OCI-LY7 (cell line): ENCODE measurements around the gene TXN2. TPM values are rescaled to one million over a fixed set of nuclear protein-coding genes. Genes with fewer than 3 reads are reported as not detected.
A peak's percentile ranks its signal among the peaks of the same experiment; 100 is the strongest.

Source experiments
- BruUV-seq: library from RNA; stranded (reverse); fragments of 400-500 nt; replicated peaks from 2 replicates; lab custom pipeline; 2021; lab: Mats Ljungman, UMichigan
- CTCF ChIA-PET: fragments of 300-600 bp; sonication (Branson Sonifier 250); formaldehyde crosslinking; loops from one replicate; lab custom pipeline; 2022; ENCODE audit warnings: antibody characterized with exemption; ENCODE audit not compliant: unreplicated experiment; lab: Charles Lee
- POLR2A ChIA-PET: fragments of 300-600 bp; sonication (Branson Sonifier 250); formaldehyde crosslinking; loops from one replicate; lab custom pipeline; 2022; ENCODE audit warnings: antibody characterized with exemption; lab: Charles Lee
- DNase-seq: peaks from one replicate; pipeline ENCODE4 v3.0.0-alpha.2; 2015; ENCODE audit warnings: low spot score
- H2AFZ ChIP-seq: fragments of 200-600 bp; sonication (generic), shearing (Covaris generic); 2 replicates; pipeline ENCODE4 v1.6.1; 2014; ENCODE audit warnings: mild to moderate bottlenecking, antibody characterized with exemption, low read length, moderate library complexity
- H3K27ac ChIP-seq: fragments of 200-600 bp; sonication (generic); 2 replicates; pipeline ENCODE4 v1.5.1; 2014; ENCODE audit warnings: mixed run types, low read depth, mild to moderate bottlenecking, moderate library complexity, low read length, inconsistent platforms; ENCODE audit not compliant: poor library complexity, severe bottlenecking
- H3K36me3 ChIP-seq: fragments of 200-600 bp; sonication (generic); 2 replicates; pipeline ENCODE4 v1.6.1; 2014; ENCODE audit warnings: mild to moderate bottlenecking, antibody characterized with exemption, low read length, moderate library complexity, mixed read lengths; ENCODE audit not compliant: insufficient read depth
- H3K4me1 ChIP-seq: fragments of 200-600 bp; sonication (generic); 2 replicates; pipeline ENCODE4 v1.5.1; 2014; ENCODE audit warnings: mild to moderate bottlenecking, low read length; ENCODE audit not compliant: insufficient read depth, poor library complexity, severe bottlenecking
- H3K4me2 ChIP-seq: fragments of 200-600 bp; sonication (generic); 2 replicates; pipeline ENCODE4 v1.6.1; 2014; ENCODE audit warnings: mild to moderate bottlenecking, low read length
- H3K4me3 ChIP-seq: fragments of 200-600 bp; sonication (generic); 2 replicates; pipeline ENCODE4 v1.5.1; 2014; ENCODE audit warnings: mild to moderate bottlenecking, low read depth, low read length; ENCODE audit not compliant: poor library complexity, severe bottlenecking
- H3K79me2 ChIP-seq: fragments of 200-600 bp; sonication (generic); 2 replicates; pipeline ENCODE4 v1.6.1; 2016; ENCODE audit warnings: low read depth, mild to moderate bottlenecking, low read length, moderate library complexity, mixed read lengths; ENCODE audit not compliant: insufficient read depth
- H3K9me2 ChIP-seq: fragments of 200-600 bp; sonication (generic); 2 replicates; pipeline ENCODE4 v1.6.1; 2016; ENCODE audit warnings: mild to moderate bottlenecking, low read length, mixed read lengths; ENCODE audit not compliant: insufficient read depth
- H3K9me3 ChIP-seq: fragments of 200-600 bp; sonication (generic); 2 replicates; pipeline ENCODE4 v1.6.1; 2014; ENCODE audit warnings: mild to moderate bottlenecking, mixed run types, low read length, mixed read lengths
- H4K20me1 ChIP-seq: fragments of 200-600 bp; sonication (generic); 2 replicates; pipeline ENCODE4 v1.6.1; 2014; ENCODE audit warnings: mild to moderate bottlenecking, antibody characterized with exemption, low read length, moderate library complexity, mixed read lengths; ENCODE audit not compliant: insufficient read depth
- EZH2phosphoT487 ChIP-seq: fragments of 200-600 bp; sonication (generic); IDR thresholded peaks from 2 replicates; pipeline ENCODE4 v1.6.1; 2018; ENCODE audit warnings: low read depth, borderline replicate concordance, mild to moderate bottlenecking, mixed run types, antibody characterized with exemption, low read length, moderate library complexity, mixed read lengths
- intact Hi-C: fragments of 100-400 bp; cut with micrococcal nuclease; formaldehyde crosslinking; loops from one replicate; pipeline ENCODE4 v1.10.0; 2022; ENCODE audit not compliant: unreplicated experiment
- total RNA-seq, 2 experiments: library from RNA; depleted of rRNA in 1 of 2; stranded (reverse); fragments of >200 nt in 1 of 2; shearing (Covaris generic) in 1 of 2; gene quantifications; 2 replicates each; pipeline ENCODE4 v1.2.3, GENCODE V29; 2014 to 2022
- TF ChIP-seq, protein P1 (sequence below): fragments of 200-600 bp; sonication (generic); conservative IDR thresholded peaks from 2 replicates; pipeline ENCODE4 v1.5.1; 2014; ENCODE audit warnings: mild to moderate bottlenecking, antibody characterized with exemption, low read length, moderate library complexity, mixed read lengths

Gene TXN2
- total RNA-seq, 2 experiments from 2014 or later = 33.4 to 94.2 TPM

DNA sequence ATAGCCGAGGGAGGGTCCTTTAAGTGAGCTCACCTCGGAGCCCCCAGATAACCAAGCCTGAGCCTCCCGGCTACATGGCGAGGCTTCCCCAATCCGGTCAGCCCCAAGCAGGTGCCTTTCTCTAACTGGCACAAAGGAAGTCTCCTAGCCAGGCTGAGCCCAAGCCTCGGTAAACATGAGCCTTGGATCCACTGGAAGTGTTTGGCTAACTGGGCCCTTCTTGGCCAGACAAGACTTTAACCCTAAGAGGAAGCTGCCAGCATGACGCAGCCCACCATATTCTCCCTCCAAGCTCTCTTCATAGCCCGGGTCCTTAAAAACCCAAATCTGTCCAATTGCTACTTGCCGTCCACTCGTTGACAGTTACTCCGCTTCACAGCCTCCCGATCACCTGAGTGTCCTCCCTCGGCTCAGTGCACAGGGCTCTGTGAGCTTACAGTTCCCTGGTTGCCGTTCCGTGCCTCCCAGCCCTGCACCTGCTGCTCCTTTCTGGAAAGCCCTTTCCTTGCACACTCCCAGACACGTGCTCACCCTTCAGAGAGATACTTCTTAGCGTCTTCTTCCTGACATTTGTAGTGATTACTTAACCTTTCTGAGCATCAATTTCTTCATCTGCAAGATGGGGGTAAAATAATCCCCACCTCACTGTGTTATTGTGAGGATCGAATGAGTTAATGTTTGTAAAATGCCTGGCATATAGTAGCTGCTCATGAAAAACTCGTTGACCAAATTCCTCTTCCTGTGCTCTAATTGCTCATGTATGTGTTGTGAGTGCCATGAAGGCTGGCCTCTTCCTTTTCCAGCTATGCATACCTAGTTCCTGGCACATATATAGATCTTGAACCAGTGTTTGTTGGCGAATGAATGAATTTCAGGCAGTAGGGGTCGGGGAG lies 25.6 kb downstream of the TXN2 start:
- BruUV-seq = no TSS peak
- Histone ChIP-seq H2AFZ (peak overlapping the region; percentile 91), H3K27ac (peak overlapping the region; percentile 68), H3K36me3 (no peaks in the 10 kb centered on the region), H3K9me2 (no peaks in the 10 kb centered on the region), H3K4me1 (peaks cover 46% of the 10 kb centered on the region), H3K79me2 (no peaks in the 10 kb centered on the region), H4K20me1 (no peaks in the 10 kb centered on the region), H3K9me3 (no peaks in the 10 kb centered on the region), H3K4me2 (peak overlapping the region; percentile 83), H3K4me3 (peak overlapping the region; percentile 63)
- intact Hi-C loops = loop anchor here (1.0 to 2.0 kb wide), 3 partner anchors 51 to 125 kb away; no protein-coding TSS in a partner anchor
- POLR2A ChIA-PET = no interaction called here
- no peak for DNase-seq
- TF ChIP-seq, protein P1, sequence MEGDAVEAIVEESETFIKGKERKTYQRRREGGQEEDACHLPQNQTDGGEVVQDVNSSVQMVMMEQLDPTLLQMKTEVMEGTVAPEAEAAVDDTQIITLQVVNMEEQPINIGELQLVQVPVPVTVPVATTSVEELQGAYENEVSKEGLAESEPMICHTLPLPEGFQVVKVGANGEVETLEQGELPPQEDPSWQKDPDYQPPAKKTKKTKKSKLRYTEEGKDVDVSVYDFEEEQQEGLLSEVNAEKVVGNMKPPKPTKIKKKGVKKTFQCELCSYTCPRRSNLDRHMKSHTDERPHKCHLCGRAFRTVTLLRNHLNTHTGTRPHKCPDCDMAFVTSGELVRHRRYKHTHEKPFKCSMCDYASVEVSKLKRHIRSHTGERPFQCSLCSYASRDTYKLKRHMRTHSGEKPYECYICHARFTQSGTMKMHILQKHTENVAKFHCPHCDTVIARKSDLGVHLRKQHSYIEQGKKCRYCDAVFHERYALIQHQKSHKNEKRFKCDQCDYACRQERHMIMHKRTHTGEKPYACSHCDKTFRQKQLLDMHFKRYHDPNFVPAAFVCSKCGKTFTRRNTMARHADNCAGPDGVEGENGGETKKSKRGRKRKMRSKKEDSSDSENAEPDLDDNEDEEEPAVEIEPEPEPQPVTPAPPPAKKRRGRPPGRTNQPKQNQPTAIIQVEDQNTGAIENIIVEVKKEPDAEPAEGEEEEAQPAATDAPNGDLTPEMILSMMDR = no peak
- no peak for TF ChIP-seq EZH2phosphoT487
- CTCF ChIA-PET = interaction anchor here (0.9 kb wide), 2 partner anchors 15 to 91 kb away, joined by 3 read pairs; no protein-coding TSS in a partner anchor

DNA sequence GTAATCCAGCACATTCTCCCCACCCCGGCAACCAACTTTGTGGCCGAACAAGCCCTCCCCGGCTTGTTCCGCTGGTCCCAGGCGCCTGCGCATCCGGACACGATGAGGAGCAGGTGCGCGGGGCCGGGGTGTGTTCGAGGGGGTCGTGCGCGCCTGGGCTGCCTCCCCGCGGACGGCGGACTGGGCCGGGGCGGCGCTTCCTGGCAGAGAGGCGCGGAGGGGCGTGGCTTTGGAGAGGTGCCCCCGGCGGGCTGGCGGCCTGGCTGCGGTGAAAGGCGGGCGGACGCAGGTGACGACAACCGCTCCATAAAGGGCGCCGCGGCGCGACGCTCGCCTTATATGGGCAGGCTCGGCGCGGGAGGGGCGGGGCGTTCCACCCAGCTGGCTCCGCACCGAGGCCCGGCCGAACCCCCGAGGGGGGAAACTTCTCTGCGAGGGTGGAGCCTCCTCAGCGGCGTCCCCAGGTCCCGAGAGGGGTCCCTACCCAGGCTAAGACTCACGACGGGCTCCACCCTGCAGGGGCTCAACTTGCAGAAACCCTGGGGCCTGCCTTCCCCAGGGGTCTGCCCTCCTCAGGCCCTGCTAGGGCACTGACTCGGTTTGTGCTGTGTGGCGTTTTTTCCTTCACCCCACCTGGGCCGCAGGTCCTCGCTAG lies 26.4 kb downstream of the TXN2 start:
- intact Hi-C loops = loop anchor here (1.0 to 2.0 kb wide), 3 partner anchors 50 to 124 kb away; no protein-coding TSS in a partner anchor
- Histone ChIP-seq H3K79me2 (no peaks in the 10 kb centered on the region), H3K4me3 (peak overlapping the region; percentile 63), H3K9me2 (no peaks in the 10 kb centered on the region), H3K9me3 (no peaks in the 10 kb centered on the region), H4K20me1 (no peaks in the 10 kb centered on the region), H3K36me3 (no peaks in the 10 kb centered on the region), H3K4me2 (peak overlapping the region; percentile 83), H3K27ac (peak overlapping the region; percentile 68), H3K4me1 (peaks cover 46% of the 10 kb centered on the region), H2AFZ (peak overlapping the region; percentile 91)
- BruUV-seq = no TSS peak
- TF ChIP-seq, protein P1 = peak; percentile 44
- TF ChIP-seq EZH2phosphoT487 = no peak
- DNase-seq = peak; percentile 96
- ChIA-PET POLR2A (interaction anchor here (0.6 to 1.4 kb wide), 4 partner anchors 38 to 67 kb away, joined by 3 to 5 read pairs (median 4); partner anchors contain the start of gene MYH9), CTCF (interaction anchor here (0.9 kb wide), 2 partner anchors 15 to 90 kb away, joined by 3 read pairs; no protein-coding TSS in a partner anchor)
